Measurements from ENCODE around the gene KCNJ6. TPM values are rescaled to one million over a fixed set of nuclear protein-coding genes. Genes with fewer than 3 reads are reported as not detected.

Gene KCNJ6
- total RNA-seq, 1 experiment from 2014 or later = not detected

GRCh38 chr21:37908691-37909090 lies 7.6 kb downstream of the KCNJ6 start:
- ChIA-PET CTCF (no interaction called here), POLR2A (ENCODE audit: low non-redundant PET) (no interaction called here)
- H3K4me3 ChIP-seq (ENCODE audit: low read depth, low read length, poor library complexity, severe bottlenecking) = no peak overlapping the region
- H3K9me3 ChIP-seq (ENCODE audit: low read depth, low read length, poor library complexity, severe bottlenecking) = no peaks in the 10 kb centered on the region
- H3K36me3 ChIP-seq (ENCODE audit: insufficient read depth, low read length, poor library complexity, severe bottlenecking) = no peaks in the 10 kb centered on the region
- no peaks in the 10 kb centered on the region for H3K4me1 ChIP-seq (ENCODE audit: insufficient read depth, low read length, poor library complexity, severe bottlenecking)
- peaks cover 67% of the 10 kb centered on the region for H3K27me3 ChIP-seq (replicated peaks; ENCODE audit: insufficient read depth, low read depth, low read length, poor library complexity)
- no peak overlapping the region for H3K27ac ChIP-seq (ENCODE audit: low read depth, low read length, poor library complexity, severe bottlenecking)
- no peak for DNase-seq (ENCODE audit: low spot score)
- TF ChIP-seq EZH2 (IDR thresholded peaks at IDR 0.05; ENCODE audit: borderline replicate concordance, low read depth, low read length, poor library complexity, severe bottlenecking) (no peak), CTCF (conservative IDR thresholded peaks at IDR 0.05; ENCODE audit: low read depth, low read length) (no peak)
- intact Hi-C loops (cut with micrococcal nuclease; ENCODE audit: unreplicated experiment) = no loop called here
- no TSS peak for BruUV-seq (replicated peaks)

GRCh38 chr21:37907076-37907475 lies 9.2 kb downstream of the KCNJ6 start:
- Histone ChIP-seq H3K4me3 (ENCODE audit: low read depth, low read length, poor library complexity, severe bottlenecking) (no peak overlapping the region), H3K27me3 (replicated peaks; ENCODE audit: insufficient read depth, low read depth, low read length, poor library complexity) (peaks cover 52% of the 10 kb centered on the region), H3K27ac (ENCODE audit: low read depth, low read length, poor library complexity, severe bottlenecking) (no peak overlapping the region), H3K36me3 (ENCODE audit: insufficient read depth, low read length, poor library complexity, severe bottlenecking) (no peaks in the 10 kb centered on the region), H3K9me3 (ENCODE audit: low read depth, low read length, poor library complexity, severe bottlenecking) (no peaks in the 10 kb centered on the region), H3K4me1 (ENCODE audit: insufficient read depth, low read length, poor library complexity, severe bottlenecking) (no peaks in the 10 kb centered on the region)
- CTCF ChIA-PET = no interaction called here
- TF ChIP-seq CTCF (conservative IDR thresholded peaks at IDR 0.05; ENCODE audit: low read depth, low read length) = no peak
- TF ChIP-seq EZH2 (IDR thresholded peaks at IDR 0.05; ENCODE audit: borderline replicate concordance, low read depth, low read length, poor library complexity, severe bottlenecking) = no peak
- BruUV-seq (replicated peaks) = no TSS peak
- POLR2A ChIA-PET (ENCODE audit: low non-redundant PET) = no interaction called here
- intact Hi-C loops (cut with micrococcal nuclease; ENCODE audit: unreplicated experiment) = no loop called here
- no peak for DNase-seq (ENCODE audit: low spot score)

- intact Hi-C loops (cut with micrococcal nuclease; ENCODE audit: unreplicated experiment) = no loop called here
- DNase-seq (ENCODE audit: low spot score) = no peak
- H3K36me3 ChIP-seq (ENCODE audit: insufficient read depth, low read length, poor library complexity, severe bottlenecking) = no peaks in the 10 kb centered on the region
- BruUV-seq (replicated peaks) = no TSS peak
- CTCF ChIA-PET = no interaction called here
- H3K27ac ChIP-seq (ENCODE audit: low read depth, low read length, poor library complexity, severe bottlenecking) = no peak overlapping the region
- peaks cover 49% of the 10 kb centered on the region for H3K27me3 ChIP-seq (replicated peaks; ENCODE audit: insufficient read depth, low read depth, low read length, poor library complexity)
- H3K4me1 ChIP-seq (ENCODE audit: insufficient read depth, low read length, poor library complexity, severe bottlenecking) = no peaks in the 10 kb centered on the region
- H3K4me3 ChIP-seq (ENCODE audit: low read depth, low read length, poor library complexity, severe bottlenecking) = no peak overlapping the region
- TF ChIP-seq CTCF (conservative IDR thresholded peaks at IDR 0.05; ENCODE audit: low read depth, low read length) (no peak), EZH2 (IDR thresholded peaks at IDR 0.05; ENCODE audit: borderline replicate concordance, low read depth, low read length, poor library complexity, severe bottlenecking) (no peak)
- H3K9me3 ChIP-seq (ENCODE audit: low read depth, low read length, poor library complexity, severe bottlenecking) = no peaks in the 10 kb centered on the region
- POLR2A ChIA-PET (ENCODE audit: low non-redundant PET) = no interaction called here
Observed at GRCh38 chr21:37905291-37905690, 11.0 kb downstream of the KCNJ6 start.

Data from A673 (cell line).